ENCODE results near the gene NFIA.

- TF ChIP-seq NFIC (IDR thresholded peaks at IDR 0.05), result no peak
- TF ChIP-seq FOXM1 (IDR thresholded peaks at IDR 0.05; ENCODE audit: borderline replicate concordance, low read depth), result no peak
- TF ChIP-seq, protein P1, sequence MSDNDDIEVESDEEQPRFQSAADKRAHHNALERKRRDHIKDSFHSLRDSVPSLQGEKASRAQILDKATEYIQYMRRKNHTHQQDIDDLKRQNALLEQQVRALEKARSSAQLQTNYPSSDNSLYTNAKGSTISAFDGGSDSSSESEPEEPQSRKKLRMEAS (IDR thresholded peaks at IDR 0.05), result no peak
- TF ChIP-seq CEBPB (IDR thresholded peaks at IDR 0.05), result no peak
- no peak for TF ChIP-seq EP300 (IDR thresholded peaks at IDR 0.05; ENCODE audit: borderline replicate concordance)
Observed at GRCh38 chr1:61427510-61427909, 345.1 kb downstream of the NFIA start.

Measured in Ishikawa (cell line).